GM13977 (cell line): Measurements from ENCODE around the gene FYB1.

Experiments used
- DNase-seq: peaks from one replicate; pipeline ENCODE4 v3.0.0; 2012; ENCODE audit warnings: low spot score
- in situ Hi-C: fragments of 300-500 bp; cut with MboI; formaldehyde crosslinking; loops from one replicate; pipeline ENCODE4 v1.12.0; 2022; ENCODE audit warnings: low sequenced_read_pairs, low pct_unique_long_range_greater_than_20kb, mixed read lengths, inconsistent platforms; ENCODE audit not compliant: unreplicated experiment
- TF ChIP-seq, protein P1 (sequence below): IDR thresholded peaks from 2 replicates; pipeline ENCODE4 v1.5.1; 2012; ENCODE audit warnings: mild to moderate bottlenecking, control low read depth; ENCODE audit not compliant: insufficient read depth; ENCODE audit errors: extremely low read depth, missing control alignments

The FYB1 gene

DNA sequence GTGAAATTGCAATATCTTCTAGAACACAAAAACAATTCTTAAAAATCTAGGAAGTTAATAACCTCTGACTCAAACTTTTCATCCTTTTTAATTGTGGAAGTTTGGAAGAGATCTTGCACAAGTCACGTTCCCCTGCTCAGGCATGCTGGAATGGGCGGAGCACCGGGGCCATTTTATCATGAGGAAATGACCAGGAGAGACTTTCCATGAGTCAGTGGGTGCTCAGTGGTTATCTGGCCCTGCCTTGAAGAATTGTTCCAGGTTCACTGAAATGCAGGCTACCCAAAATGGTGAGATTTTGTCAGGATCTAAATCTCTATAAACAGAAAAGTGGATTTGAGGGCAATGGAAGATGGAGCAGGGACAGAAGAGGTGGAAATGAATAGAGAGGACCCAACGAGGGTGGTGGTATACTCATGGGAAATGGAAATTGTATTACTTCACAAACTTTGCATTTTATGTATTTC, 61.2 kb downstream of the FYB1 start:
- in situ Hi-C loops, result no loop called here
- TF ChIP-seq, protein P1, sequence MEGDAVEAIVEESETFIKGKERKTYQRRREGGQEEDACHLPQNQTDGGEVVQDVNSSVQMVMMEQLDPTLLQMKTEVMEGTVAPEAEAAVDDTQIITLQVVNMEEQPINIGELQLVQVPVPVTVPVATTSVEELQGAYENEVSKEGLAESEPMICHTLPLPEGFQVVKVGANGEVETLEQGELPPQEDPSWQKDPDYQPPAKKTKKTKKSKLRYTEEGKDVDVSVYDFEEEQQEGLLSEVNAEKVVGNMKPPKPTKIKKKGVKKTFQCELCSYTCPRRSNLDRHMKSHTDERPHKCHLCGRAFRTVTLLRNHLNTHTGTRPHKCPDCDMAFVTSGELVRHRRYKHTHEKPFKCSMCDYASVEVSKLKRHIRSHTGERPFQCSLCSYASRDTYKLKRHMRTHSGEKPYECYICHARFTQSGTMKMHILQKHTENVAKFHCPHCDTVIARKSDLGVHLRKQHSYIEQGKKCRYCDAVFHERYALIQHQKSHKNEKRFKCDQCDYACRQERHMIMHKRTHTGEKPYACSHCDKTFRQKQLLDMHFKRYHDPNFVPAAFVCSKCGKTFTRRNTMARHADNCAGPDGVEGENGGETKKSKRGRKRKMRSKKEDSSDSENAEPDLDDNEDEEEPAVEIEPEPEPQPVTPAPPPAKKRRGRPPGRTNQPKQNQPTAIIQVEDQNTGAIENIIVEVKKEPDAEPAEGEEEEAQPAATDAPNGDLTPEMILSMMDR, result no peak
- DNase-seq, result no peak

GRCh38 chr5:39157701-39158100, 61.7 kb downstream of the FYB1 start:
- TF ChIP-seq, protein P1, result no peak
- DNase-seq, result no peak
- in situ Hi-C loops, result no loop called here

- in situ Hi-C loops, result no loop called here
- TF ChIP-seq, protein P1, result no peak
- no peak for DNase-seq
Measured at GRCh38 chr5:39156082-39156481, 63.3 kb downstream of the FYB1 start.

GRCh38 chr5:39151745-39152144, 67.6 kb downstream of the FYB1 start:
- in situ Hi-C loops, result no loop called here
- DNase-seq, result no peak
- TF ChIP-seq, protein P1, result no peak

DNA sequence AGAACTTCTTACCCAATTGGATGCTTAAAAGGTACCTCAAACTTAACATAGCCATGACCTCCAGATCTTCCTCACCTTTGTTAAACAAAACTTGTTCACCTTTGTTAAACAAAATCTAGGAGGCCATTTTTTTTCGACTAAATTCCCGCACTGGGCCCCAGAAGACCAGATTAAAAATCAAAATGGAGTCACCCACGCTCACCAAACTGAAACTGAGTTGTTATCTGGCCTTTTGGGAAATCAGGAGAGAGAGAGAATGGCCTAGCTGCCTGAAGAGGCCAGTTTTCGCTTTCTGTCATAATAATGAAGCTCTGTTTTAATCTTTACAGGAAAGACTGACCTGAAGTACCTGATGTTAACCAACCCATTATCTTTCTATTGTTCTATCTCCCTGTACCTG, 69.4 kb downstream of the FYB1 start:
- in situ Hi-C loops, result no loop called here
- TF ChIP-seq, protein P1, result no peak
- no peak for DNase-seq

DNA sequence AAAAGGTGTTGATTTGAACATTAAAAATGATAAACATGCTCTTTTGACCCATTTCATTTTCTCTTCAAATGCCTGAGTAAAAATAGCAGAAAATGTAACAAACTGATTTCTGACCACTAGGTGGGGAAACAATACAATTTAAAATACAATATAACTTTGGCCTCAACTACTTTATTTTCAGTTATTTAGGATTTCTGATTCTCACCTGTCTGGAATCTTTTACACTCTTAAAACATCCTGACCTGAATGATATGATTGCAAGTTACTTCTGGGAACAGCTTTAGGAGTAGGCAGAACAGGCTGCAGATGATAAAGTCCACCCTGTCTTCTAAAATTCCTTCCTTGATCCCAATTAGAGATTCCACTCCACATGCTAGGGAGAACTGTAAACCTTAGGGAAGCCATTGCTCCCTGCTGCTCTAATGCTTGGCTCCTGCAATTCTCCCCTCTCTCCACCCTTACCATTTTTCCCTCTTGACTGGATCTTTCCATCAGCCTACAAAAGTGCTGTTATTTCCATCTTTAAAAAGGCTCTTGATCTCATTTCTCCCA, 70.3 kb downstream of the FYB1 start:
- in situ Hi-C loops, result no loop called here
- TF ChIP-seq, protein P1, result peak; percentile 35
- peak; percentile 11 for DNase-seq
